AG04450 (cell line): ENCODE results near the gene TSPYL6. TPM values are rescaled to one million over a fixed set of nuclear protein-coding genes. Genes with fewer than 3 reads are reported as not detected.
A peak's percentile ranks its signal among the peaks of the same experiment; 100 is the strongest.

Source experiments
- CTCF ChIA-PET: fragments of 300-600, 350-600 bp; formaldehyde crosslinking; extraction: SDS; loops from one replicate; lab custom pipeline; 2022; ENCODE audit warnings: antibody characterized with exemption, inconsistent platforms; lab: Charles Lee
- POLR2A ChIA-PET: fragments of 350-600 bp; formaldehyde crosslinking; extraction: SDS; loops from one replicate; lab custom pipeline; 2021; ENCODE audit warnings: antibody characterized with exemption, inconsistent platforms; lab: Yijun Ruan, JAX
- DNase-seq: peaks from one replicate; pipeline ENCODE4 v3.0.0-alpha.2; 2011; ENCODE audit warnings: low read depth, low spot score
- H3K27ac ChIP-seq: one replicate; pipeline ENCODE4 v1.5.1; 2012; ENCODE audit warnings: low read depth, low read length, control low read depth
- H3K27me3 ChIP-seq: one replicate; pipeline ENCODE4 v1.6.0; 2012; ENCODE audit warnings: low read length; ENCODE audit not compliant: control insufficient read depth, insufficient read depth
- H3K4me3 ChIP-seq: 2 replicates; pipeline ENCODE4 v1.5.1; 2011; ENCODE audit warnings: mild to moderate bottlenecking, low read depth, low read length, control low read depth
- H3K9me3 ChIP-seq: 2 replicates; pipeline ENCODE4 v1.5.1; 2012; ENCODE audit warnings: low read length; ENCODE audit not compliant: control insufficient read depth, insufficient read depth
- CTCF ChIP-seq: IDR thresholded peaks from 2 replicates; pipeline ENCODE4 v1.5.1; 2011; ENCODE audit warnings: low read depth, low read length, control low read depth, inconsistent platforms
- polyA plus RNA-seq: library from polyadenylated mRNA; depleted of rRNA; stranded (reverse); fragments of >200 nt; gene quantifications from 2 replicates; pipeline ENCODE4 v1.2.3, GENCODE V29; 2011; rRNA removed

TSPYL6 gene
- polyA plus RNA-seq, 1 experiment = not detected

- Histone ChIP-seq H3K27me3 (no peaks in the 10 kb centered on the region), H3K9me3 (no peaks in the 10 kb centered on the region), H3K27ac (no peak overlapping the region), H3K4me3 (no peak overlapping the region)
- CTCF ChIA-PET = interaction anchor here (0.6 to 1.0 kb wide), 3 partner anchors 68 to 1232 kb away, joined by 3 to 4 read pairs (median 4); no protein-coding TSS in a partner anchor
- POLR2A ChIA-PET = interaction anchor here (0.5 to 1.4 kb wide), 2 partner anchors 128 to 285 kb away, joined by 5 to 9 read pairs; no protein-coding TSS in a partner anchor
- TF ChIP-seq CTCF = no peak
- DNase-seq = no peak
Measured at GRCh38 chr2:54207666-54208195, 48.3 kb downstream of the TSPYL6 start.

DNA sequence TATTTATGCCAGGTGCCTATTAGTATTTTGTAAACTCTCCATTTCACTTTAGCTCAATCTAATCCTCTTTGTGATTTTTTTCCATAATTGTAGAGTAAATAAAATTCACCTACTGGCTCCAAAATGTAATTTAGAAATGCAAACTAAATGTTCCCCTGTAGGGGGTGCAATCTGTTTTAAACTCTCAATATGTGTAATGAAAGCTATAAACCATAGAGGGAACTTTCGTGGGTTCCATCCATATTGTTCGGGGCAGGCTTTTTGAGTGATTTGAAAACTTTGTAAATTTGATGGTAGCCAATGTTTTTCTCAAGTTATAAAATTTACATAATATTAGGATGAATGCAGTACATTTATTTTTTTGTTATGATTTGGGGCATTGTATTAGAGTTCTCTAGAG, 49.4 kb downstream of the TSPYL6 start:
- H3K27me3 ChIP-seq = no peaks in the 10 kb centered on the region
- POLR2A ChIA-PET = no interaction called here
- CTCF ChIA-PET = interaction anchor here (0.7 to 1.7 kb wide), 15 partner anchors 10 to 498 kb away, joined by 3 to 10 read pairs (median 3); a partner anchor contains a TSS
- DNase-seq = no peak
- H3K9me3 ChIP-seq = no peaks in the 10 kb centered on the region
- H3K4me3 ChIP-seq = no peak overlapping the region
- TF ChIP-seq CTCF = peak; percentile 56
- no peak overlapping the region for H3K27ac ChIP-seq

DNA sequence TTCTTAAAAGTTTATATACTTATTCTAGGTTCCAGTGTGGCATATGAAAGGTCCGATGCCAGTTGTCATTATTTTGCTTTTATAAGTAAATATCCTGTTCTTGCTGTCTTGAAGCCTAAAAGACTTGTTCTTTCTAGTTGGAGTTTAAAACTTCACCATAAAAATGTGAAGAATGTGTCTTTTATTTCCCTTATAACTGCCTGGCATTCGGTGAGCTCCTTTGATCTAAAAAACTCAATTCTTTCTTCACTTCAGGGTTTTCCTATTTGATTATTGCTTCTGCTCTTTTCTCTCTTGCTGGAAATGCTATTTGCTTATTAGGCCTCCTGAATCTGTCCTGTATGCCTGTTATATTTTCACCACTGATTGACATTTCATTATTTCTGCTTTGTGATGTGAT, 51.6 kb downstream of the TSPYL6 start:
- no peak for TF ChIP-seq CTCF
- DNase-seq = no peak
- H3K27ac ChIP-seq = no peak overlapping the region
- H3K9me3 ChIP-seq = no peaks in the 10 kb centered on the region
- H3K4me3 ChIP-seq = no peak overlapping the region
- ChIA-PET POLR2A (no interaction called here), CTCF (interaction anchor here (1.4 kb wide), 1 partner anchor 97 kb away, joined by 3 read pairs; no protein-coding TSS in a partner anchor)
- H3K27me3 ChIP-seq = no peaks in the 10 kb centered on the region

Other genes starting within 250 kb of the TSPYL6 start
- gene ACYP2, start 140.6 kb downstream of the TSPYL6 start, polyA plus RNA-seq = 6.3 and 8.1 TPM in 2 replicates
- gene SPTBN1, start 200.1 kb upstream of the TSPYL6 start, polyA plus RNA-seq = 56.6 and 72.1 TPM in 2 replicates